ENCODE measurements around the gene NOVA1. TPM values are rescaled to one million over a fixed set of nuclear protein-coding genes. Genes with fewer than 3 reads are reported as not detected.

Gene NOVA1
- total and polyA plus RNA-seq, 2 of the 13 experiments (the other 11 are each of a cell fraction or from before 2014, with no cell fraction given), result 0.13 TPM

DNA sequence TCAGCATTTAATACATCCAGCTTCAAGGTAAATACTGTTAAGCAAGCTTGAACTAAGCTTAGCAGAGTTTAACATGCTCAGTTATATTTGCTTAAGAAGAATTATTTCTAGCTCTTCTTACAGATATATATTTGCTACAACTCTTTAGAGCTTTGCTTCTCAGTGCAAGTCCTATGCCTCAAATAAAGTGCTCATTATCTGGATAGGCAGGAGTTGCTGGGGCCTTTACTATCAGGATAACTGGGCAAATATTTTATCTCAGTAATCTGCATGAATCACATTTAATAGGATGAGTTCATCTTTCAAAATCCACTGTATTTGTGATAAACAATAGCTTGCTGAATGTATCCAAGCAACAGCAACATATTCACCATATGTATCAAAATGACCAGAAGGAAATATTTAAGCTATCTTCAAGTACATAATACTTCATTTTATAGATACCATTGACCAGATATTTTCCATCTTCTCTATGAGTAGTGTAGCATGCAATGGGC, 187.6 kb downstream of the NOVA1 start (continued):
- TF ChIP-seq, protein P1, sequence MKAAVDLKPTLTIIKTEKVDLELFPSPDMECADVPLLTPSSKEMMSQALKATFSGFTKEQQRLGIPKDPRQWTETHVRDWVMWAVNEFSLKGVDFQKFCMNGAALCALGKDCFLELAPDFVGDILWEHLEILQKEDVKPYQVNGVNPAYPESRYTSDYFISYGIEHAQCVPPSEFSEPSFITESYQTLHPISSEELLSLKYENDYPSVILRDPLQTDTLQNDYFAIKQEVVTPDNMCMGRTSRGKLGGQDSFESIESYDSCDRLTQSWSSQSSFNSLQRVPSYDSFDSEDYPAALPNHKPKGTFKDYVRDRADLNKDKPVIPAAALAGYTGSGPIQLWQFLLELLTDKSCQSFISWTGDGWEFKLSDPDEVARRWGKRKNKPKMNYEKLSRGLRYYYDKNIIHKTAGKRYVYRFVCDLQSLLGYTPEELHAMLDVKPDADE (CRISPR knock-in tag; IDR thresholded peaks at IDR 0.05), result no peak
- TF ChIP-seq BRCA1 (CRISPR knock-in tag; IDR thresholded peaks at IDR 0.05) (no peak), ZNF75D (CRISPR knock-in tag; IDR thresholded peaks at IDR 0.05; ENCODE audit: borderline replicate concordance) (no peak), ZNF383 (CRISPR knock-in tag; IDR thresholded peaks at IDR 0.05; ENCODE audit: borderline replicate concordance) (no peak), NAIF1 (CRISPR knock-in tag; IDR thresholded peaks at IDR 0.05; ENCODE audit: borderline replicate concordance) (no peak), ZNF44 (CRISPR knock-in tag; IDR thresholded peaks at IDR 0.05) (no peak)
- TF ChIP-seq, protein P2, sequence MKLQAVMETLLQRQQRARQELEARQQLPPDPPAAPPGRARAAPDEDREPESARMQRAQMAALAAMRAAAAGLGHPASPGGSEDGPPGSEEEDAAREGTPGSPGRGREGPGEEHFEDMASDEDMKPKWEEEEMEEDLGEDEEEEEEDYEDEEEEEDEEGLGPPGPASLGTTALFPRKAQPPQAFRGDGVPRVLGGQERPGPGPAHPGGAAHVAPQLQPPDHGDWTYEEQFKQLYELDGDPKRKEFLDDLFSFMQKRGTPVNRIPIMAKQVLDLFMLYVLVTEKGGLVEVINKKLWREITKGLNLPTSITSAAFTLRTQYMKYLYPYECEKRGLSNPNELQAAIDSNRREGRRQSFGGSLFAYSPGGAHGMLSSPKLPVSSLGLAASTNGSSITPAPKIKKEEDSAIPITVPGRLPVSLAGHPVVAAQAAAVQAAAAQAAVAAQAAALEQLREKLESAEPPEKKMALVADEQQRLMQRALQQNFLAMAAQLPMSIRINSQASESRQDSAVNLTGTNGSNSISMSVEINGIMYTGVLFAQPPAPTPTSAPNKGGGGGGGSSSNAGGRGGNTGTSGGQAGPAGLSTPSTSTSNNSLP (IDR thresholded peaks at IDR 0.05; ENCODE audit: low read depth, low read length), result no peak

DNA sequence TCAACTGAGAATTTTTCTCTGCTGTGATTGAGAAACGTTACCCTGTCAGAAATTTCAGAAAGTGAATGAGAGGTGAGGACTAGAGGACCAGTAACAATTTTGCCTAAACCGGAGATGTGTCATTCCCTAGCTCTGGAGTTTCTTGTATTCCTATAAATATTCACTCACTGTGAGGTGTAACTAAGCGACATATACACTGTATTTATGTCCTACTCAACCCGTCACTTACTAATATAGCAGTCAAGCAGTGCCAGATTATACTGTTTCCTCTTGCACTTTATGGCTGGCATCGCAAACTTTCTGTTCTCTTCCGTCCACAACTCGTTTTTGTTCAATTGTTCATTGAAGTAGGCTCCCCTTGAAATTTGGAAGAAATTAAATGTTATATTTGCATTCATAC, 192.9 kb downstream of the NOVA1 start:
- WGBS (ENCODE audit: low lambda C conversion rate), result 9% methylated on average over 7 of the region's 7 CpGs
- ATAC-seq (no peak), DNase-seq (ENCODE audit: low spot score) (no peak), FAIRE-seq (no peak)
- POLR2A ChIA-PET, result no interaction called here
- H3K79me2 ChIP-seq (ENCODE audit: insufficient read depth, low read length), result no peaks in the 10 kb centered on the region
- in situ Hi-C loops (cut with HindIII; ENCODE audit: extremely low pct_ligation_motif_present, low pct_unique_long_range_greater_than_20kb) (no loop called here), intact Hi-C loops (cut with micrococcal nuclease; ENCODE audit: unreplicated experiment) (no loop called here)
- H3K9ac ChIP-seq (ENCODE audit: insufficient read depth, low read depth, low read length), result no peak overlapping the region
- H3K36me3 ChIP-seq (replicated peaks in 1 of 2; ENCODE audit: control insufficient read depth in 1 of 2, insufficient read depth in 2 of 2, low read length in 2 of 2), result no peaks in the 10 kb centered on the region
- no peak overlapping the region for H2AFZ ChIP-seq (ENCODE audit: low read length)
- CTCF ChIA-PET (ENCODE audit: low intra/inter-chr PET ratio, low total read pairs), result no interaction called here
- no peak overlapping the region for H3K4me2 ChIP-seq (ENCODE audit: low read depth, low read length)
- H3K27ac ChIP-seq (ENCODE audit: extremely low read length, insufficient read depth, low read length), result no peak overlapping the region
- no peaks in the 10 kb centered on the region for H3K4me1 ChIP-seq (ENCODE audit: insufficient read depth, low read length)
- no peaks in the 10 kb centered on the region for H3K27me3 ChIP-seq (ENCODE audit: control insufficient read depth in 1 of 2, insufficient read depth in 2 of 2, low read length in 2 of 2)
- H3K9me3 ChIP-seq (ENCODE audit: low read length), result peaks cover 94% of the 10 kb centered on the region
- no TSS peak for BruUV-seq (replicated peaks)
- H3K4me3 ChIP-seq (replicated peaks in 1 of 3; ENCODE audit: insufficient read depth in 1 of 3, low read depth in 2 of 3, low read length in 3 of 3), result no peak overlapping the region
- H4K20me1 ChIP-seq (ENCODE audit: insufficient read depth, low read length), result no peaks in the 10 kb centered on the region
- TF ChIP-seq NFRKB (IDR thresholded peaks at IDR 0.05) (no peak), ZNF557 (CRISPR knock-in tag; IDR thresholded peaks at IDR 0.05) (no peak), ZNF296 (CRISPR knock-in tag; conservative IDR thresholded peaks at IDR 0.05) (no peak), HIVEP1 (CRISPR knock-in tag; IDR thresholded peaks at IDR 0.05) (no peak), SRF (IDR thresholded peaks at IDR 0.05; ENCODE audit: low read depth, low read length) (no peak), FOXC1 (CRISPR knock-in tag; IDR thresholded peaks at IDR 0.05; ENCODE audit: borderline replicate concordance) (no peak), RXRB (CRISPR knock-in tag; IDR thresholded peaks at IDR 0.05; ENCODE audit: borderline replicate concordance) (no peak), SMAD9 (CRISPR knock-in tag; IDR thresholded peaks at IDR 0.05) (no peak), FOXA3 (CRISPR knock-in tag; IDR thresholded peaks at IDR 0.05) (no peak), ZNF354B (CRISPR knock-in tag; IDR thresholded peaks at IDR 0.05) (no peak)
- TF ChIP-seq, protein P3, sequence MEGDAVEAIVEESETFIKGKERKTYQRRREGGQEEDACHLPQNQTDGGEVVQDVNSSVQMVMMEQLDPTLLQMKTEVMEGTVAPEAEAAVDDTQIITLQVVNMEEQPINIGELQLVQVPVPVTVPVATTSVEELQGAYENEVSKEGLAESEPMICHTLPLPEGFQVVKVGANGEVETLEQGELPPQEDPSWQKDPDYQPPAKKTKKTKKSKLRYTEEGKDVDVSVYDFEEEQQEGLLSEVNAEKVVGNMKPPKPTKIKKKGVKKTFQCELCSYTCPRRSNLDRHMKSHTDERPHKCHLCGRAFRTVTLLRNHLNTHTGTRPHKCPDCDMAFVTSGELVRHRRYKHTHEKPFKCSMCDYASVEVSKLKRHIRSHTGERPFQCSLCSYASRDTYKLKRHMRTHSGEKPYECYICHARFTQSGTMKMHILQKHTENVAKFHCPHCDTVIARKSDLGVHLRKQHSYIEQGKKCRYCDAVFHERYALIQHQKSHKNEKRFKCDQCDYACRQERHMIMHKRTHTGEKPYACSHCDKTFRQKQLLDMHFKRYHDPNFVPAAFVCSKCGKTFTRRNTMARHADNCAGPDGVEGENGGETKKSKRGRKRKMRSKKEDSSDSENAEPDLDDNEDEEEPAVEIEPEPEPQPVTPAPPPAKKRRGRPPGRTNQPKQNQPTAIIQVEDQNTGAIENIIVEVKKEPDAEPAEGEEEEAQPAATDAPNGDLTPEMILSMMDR (CRISPR knock-in tag; IDR thresholded peaks at IDR 0.05), result no peak
- TF ChIP-seq, protein P4, sequence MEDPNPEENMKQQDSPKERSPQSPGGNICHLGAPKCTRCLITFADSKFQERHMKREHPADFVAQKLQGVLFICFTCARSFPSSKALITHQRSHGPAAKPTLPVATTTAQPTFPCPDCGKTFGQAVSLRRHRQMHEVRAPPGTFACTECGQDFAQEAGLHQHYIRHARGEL (CRISPR knock-in tag; IDR thresholded peaks at IDR 0.05), result no peak
- TF ChIP-seq, protein P5, sequence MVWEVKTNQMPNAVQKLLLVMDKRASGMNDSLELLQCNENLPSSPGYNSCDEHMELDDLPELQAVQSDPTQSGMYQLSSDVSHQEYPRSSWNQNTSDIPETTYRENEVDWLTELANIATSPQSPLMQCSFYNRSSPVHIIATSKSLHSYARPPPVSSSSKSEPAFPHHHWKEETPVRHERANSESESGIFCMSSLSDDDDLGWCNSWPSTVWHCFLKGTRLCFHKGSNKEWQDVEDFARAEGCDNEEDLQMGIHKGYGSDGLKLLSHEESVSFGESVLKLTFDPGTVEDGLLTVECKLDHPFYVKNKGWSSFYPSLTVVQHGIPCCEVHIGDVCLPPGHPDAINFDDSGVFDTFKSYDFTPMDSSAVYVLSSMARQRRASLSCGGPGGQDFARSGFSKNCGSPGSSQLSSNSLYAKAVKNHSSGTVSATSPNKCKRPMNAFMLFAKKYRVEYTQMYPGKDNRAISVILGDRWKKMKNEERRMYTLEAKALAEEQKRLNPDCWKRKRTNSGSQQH (CRISPR knock-in tag; IDR thresholded peaks at IDR 0.05; ENCODE audit: low read depth), result no peak
